Transverse colon (tissue), 4 donors: Measurements from ENCODE around the gene NR5A2.

Experiments
- CTCF ChIP-seq, 5 experiments: fragments of 200-600 bp in 3 of 5; fragments of 450-650 bp in 2 of 5; sonication (generic) in 3 of 5; IDR thresholded peaks; 1 replicate in 2 of 5; 2 replicates in 3 of 5; pipeline ENCODE4 v1.5.1; 2016 to 2017; ENCODE audit warnings: antibody characterized with exemption in 5 of 5, inconsistent platforms in 3 of 5, mild to moderate bottlenecking in 2 of 5, moderate library complexity in 1 of 5
- EP300 ChIP-seq: sonication (generic); formaldehyde crosslinking; IDR thresholded peaks from one replicate; pipeline ENCODE4 v1.6.1; 2017; ENCODE audit warnings: antibody characterized with exemption, low read depth
- POLR2AphosphoS5 ChIP-seq, 3 donors: sonication (generic); formaldehyde crosslinking; IDR thresholded peaks; one replicate each; pipeline ENCODE4 v1.6.1; 2016; ENCODE audit warnings: antibody characterized with exemption in 3 of 3

DNA sequence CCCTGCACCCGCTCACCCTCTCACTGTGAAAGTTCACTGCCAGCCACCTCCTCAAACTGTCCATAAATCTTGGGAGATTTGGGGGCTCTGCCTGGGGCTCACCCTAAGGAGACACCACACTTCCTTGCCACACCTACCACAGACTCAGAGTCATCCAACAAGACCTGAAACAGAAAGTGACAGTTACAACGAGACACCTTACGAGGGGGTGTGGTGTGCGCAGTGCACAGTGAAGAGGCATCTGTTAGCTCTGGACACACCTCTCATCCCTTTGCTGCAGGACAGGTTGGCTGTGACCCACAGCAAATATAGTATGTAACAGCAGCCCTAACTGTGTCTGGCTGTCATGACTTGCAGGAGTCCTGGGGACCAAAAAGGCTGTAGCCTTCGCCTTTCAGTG is 190.2 kb downstream of the NR5A2 start:
- TF ChIP-seq CTCF (IDR thresholded peaks at IDR 0.05) = no peak
- TF ChIP-seq EP300 = no peak
- TF ChIP-seq POLR2AphosphoS5 (IDR thresholded peaks at IDR 0.05) = no peak
